ENCODE results near the gene C2CD2. TPM values are rescaled to one million over a fixed set of nuclear protein-coding genes. Genes with fewer than 3 reads are reported as not detected.

C2CD2 gene
- total RNA-seq, 4 donors from 2014 or later = 37.5 to 63.9 (median 51.6) TPM

GRCh38 chr21:41972511-41973205, 18.8 kb upstream of the C2CD2 start:
- 95 to 96% methylated on average over 23 of the region's 23 CpGs for WGBS, 2 donors
- H3K27ac ChIP-seq = no peak overlapping the region
- H3K9me3 ChIP-seq = no peaks in the 10 kb centered on the region
- H3K27me3 ChIP-seq = no peaks in the 10 kb centered on the region
- TF ChIP-seq POLR2A (IDR thresholded peaks at IDR 0.05) (no peak), CTCF (IDR thresholded peaks at IDR 0.05) (no peak), EP300 (IDR thresholded peaks at IDR 0.05) (no peak)
- H3K4me1 ChIP-seq = peaks cover 0 to 9% (median 0%) of the 10 kb centered on the region in 4 donors
- no peak overlapping the region for H3K4me3 ChIP-seq
- no peak for DNase-seq (ENCODE audit: low spot score in 2 of 2)
- no peaks in the 10 kb centered on the region for H3K36me3 ChIP-seq

- H3K27me3 ChIP-seq = no peaks in the 10 kb centered on the region
- WGBS, 2 donors = 88 to 93% methylated on average over 6 of the region's 6 CpGs
- H3K4me1 ChIP-seq = peaks cover 0 to 9% (median 0%) of the 10 kb centered on the region in 4 donors
- no peaks in the 10 kb centered on the region for H3K36me3 ChIP-seq
- H3K4me3 ChIP-seq = no peak overlapping the region
- H3K9me3 ChIP-seq = no peaks in the 10 kb centered on the region
- no peak for DNase-seq (ENCODE audit: low spot score in 2 of 2)
- TF ChIP-seq CTCF (IDR thresholded peaks at IDR 0.05) (no peak), EP300 (IDR thresholded peaks at IDR 0.05) (no peak), POLR2A (IDR thresholded peaks at IDR 0.05) (no peak)
- H3K27ac ChIP-seq = no peak overlapping the region
Measured at GRCh38 chr21:41971891-41972290, 18.1 kb upstream of the C2CD2 start.

GRCh38 chr21:41970751-41971653, 17.2 kb upstream of the C2CD2 start:
- H3K4me3 ChIP-seq = no peak overlapping the region
- H3K9me3 ChIP-seq = no peaks in the 10 kb centered on the region
- DNase-seq (ENCODE audit: low spot score in 2 of 2) = peak in 1 of 2 donors; percentile 3
- H3K27ac ChIP-seq = no peak overlapping the region
- H3K27me3 ChIP-seq = no peaks in the 10 kb centered on the region
- TF ChIP-seq EP300 (IDR thresholded peaks at IDR 0.05) (no peak), POLR2A (IDR thresholded peaks at IDR 0.05) (no peak), CTCF (IDR thresholded peaks at IDR 0.05) (no peak)
- peaks cover 0 to 9% (median 0%) of the 10 kb centered on the region in 4 donors for H3K4me1 ChIP-seq
- H3K36me3 ChIP-seq = no peaks in the 10 kb centered on the region
- WGBS, 2 donors = 65% methylated on average over 20 of the region's 20 CpGs

- no peaks in the 10 kb centered on the region for H3K27me3 ChIP-seq
- peaks cover 0 to 15% (median 0%) of the 10 kb centered on the region in 4 donors for H3K4me1 ChIP-seq
- no peak overlapping the region for H3K27ac ChIP-seq
- H3K9me3 ChIP-seq = no peaks in the 10 kb centered on the region
- DNase-seq (ENCODE audit: low spot score in 2 of 2) = no peak
- no peak overlapping the region for H3K4me3 ChIP-seq
- TF ChIP-seq POLR2A (IDR thresholded peaks at IDR 0.05) (no peak), CTCF (IDR thresholded peaks at IDR 0.05) (no peak), EP300 (IDR thresholded peaks at IDR 0.05) (no peak)
- 56 to 64% methylated on average over 5 of the region's 5 CpGs for WGBS, 2 donors
- H3K36me3 ChIP-seq = no peaks in the 10 kb centered on the region
Measured at GRCh38 chr21:41970106-41970391, 16.2 kb upstream of the C2CD2 start.

GRCh38 chr21:41967708-41968107, 13.9 kb upstream of the C2CD2 start:
- Histone ChIP-seq H3K4me1 (peaks cover 0 to 15% (median 0%) of the 10 kb centered on the region in 4 donors), H3K27ac (no peak overlapping the region), H3K9me3 (no peaks in the 10 kb centered on the region), H3K4me3 (no peak overlapping the region), H3K36me3 (no peaks in the 10 kb centered on the region), H3K27me3 (no peaks in the 10 kb centered on the region)
- DNase-seq (ENCODE audit: low spot score in 2 of 2) = no peak
- 89 to 90% methylated on average over 4 of the region's 4 CpGs for WGBS, 2 donors
- no peak for TF ChIP-seq CTCF (IDR thresholded peaks at IDR 0.05)
- TF ChIP-seq EP300 (IDR thresholded peaks at IDR 0.05) = no peak
- no peak for TF ChIP-seq POLR2A (IDR thresholded peaks at IDR 0.05)

All from tibial nerve (tissue), 4 donors.